ENCODE data around the gene TBC1D12.

Gene TBC1D12

DNA sequence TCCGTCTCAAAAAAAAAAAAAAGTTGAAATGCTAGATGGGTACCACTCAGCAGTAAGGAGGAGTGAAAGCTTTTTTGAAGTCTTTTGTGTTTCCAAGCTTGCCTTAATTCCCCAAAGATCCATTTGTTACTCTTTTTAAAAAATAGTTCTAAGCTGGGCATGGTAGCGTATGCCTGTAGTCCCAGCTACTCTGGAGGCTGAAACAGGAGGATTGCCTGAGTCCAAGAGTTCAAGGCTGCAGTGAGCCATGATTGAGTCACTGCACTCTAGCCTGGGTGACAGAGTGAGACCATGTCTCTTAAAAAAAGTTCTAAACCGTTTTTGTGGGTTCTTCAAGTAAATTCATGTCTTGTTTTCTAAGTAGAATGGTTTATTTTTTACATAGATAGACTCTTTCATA, 5.3 kb downstream of the TBC1D12 start:
- no peak for DNase-seq (ENCODE audit: low spot score)

DNA sequence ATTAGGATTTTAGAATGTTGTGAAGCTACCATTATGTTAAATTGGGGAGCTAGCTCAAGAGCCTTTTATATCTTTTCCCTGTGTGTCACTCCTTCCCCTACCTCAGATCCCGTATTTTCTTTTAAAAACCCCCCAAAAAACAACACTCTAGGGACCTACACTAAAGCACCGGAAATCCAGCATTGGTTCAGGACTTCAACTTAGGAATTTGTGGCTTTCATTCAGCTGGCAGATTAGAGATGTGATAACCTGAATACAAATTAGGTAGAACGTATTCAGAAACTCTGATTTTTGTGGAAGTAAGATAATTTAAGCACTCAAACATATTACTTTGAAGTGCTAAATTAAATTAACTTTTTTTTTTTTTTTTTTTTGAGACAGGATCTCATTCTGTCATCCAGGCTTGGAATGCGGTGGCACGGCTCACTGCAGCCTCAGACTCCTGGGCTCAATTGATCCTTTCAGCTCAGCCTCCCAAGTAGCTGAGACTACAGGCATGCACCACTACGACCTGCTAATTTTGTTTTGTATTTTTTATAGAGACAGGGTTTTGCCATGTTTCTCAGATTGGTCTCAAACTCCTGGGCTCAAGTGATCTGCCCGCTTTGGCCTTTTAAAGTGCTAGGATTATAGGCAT, 6.8 kb downstream of the TBC1D12 start:
- no peak for DNase-seq (ENCODE audit: low spot score)

DNA sequence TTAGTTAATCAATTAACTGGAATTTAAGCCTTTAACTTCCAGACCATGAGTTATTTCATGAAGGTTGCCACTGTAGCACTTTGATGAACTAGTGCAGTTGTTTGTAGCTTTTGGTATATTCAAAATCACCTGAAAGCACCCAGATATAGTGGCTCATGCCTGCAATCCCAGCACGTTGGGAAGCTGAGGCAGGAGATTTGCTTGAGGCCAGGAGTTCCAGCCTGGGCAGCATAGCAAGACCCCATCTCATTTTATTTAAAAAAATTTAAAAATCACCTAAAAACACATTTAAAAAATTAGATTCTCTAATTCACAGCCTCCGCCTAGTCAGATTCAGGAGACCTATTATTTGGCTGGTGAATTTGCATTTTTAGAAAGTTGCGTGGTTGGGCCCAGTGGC, 9.0 kb downstream of the TBC1D12 start:
- DNase-seq (ENCODE audit: low spot score), result no peak

DNA sequence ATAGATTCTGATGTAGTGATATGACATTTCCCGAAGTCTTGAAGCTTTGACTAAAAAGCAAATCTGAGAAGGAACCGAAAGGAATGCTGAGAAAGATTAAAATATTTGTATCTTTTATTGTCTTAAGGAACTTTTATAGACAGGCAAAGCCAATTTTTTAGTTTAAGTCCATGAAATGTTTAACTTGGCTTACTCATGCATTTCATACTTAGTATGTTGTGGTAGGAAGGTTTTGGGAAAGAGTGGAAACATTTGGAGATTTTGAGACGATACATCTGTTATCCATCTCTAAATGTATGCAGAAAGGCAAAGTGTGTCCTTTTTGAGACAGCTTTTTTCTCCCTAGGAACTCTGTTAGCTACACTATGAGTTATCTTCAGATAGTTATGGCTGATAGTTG, 10.1 kb downstream of the TBC1D12 start:
- DNase-seq (ENCODE audit: low spot score), result no peak

DNA sequence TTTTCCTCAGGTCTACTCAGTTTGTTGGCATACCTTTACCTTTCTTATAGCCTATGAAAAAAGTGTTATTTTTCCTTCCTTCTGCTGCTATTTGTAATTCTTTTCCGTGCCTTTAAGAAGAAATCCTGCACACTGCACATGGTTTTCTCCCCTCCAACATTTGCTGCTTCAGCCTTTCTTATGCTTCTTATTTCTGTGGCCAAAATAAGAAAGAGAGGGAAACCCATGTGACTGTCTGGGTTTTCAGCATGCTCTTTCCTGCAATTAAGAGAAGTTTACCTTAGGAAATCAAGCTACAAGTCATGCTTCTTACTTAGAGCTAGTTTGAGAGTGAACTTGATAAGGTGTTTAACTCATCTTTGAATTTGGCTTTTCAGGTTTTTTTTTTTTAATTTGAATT, 11.0 kb downstream of the TBC1D12 start:
- no peak for DNase-seq (ENCODE audit: low spot score)

DNA sequence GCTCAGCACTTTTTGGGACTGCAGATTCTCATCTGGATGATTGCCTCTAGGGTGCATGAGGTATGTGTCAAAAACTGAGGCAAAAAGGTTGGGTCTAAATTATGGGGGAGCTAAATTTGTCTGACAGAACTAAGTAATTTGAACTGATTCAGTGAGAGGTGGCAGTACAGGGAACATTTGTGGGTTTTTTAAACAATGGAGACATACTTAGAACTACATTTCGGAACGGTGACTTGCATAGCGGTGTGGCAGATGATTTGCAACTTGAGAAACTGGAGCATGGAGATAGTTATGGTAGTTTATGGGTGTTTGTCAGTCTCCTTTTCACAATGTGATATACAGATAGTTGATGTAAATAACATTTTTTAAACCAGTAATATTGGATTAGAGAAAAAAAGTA, 14.6 kb downstream of the TBC1D12 start:
- DNase-seq (ENCODE audit: low spot score), result no peak

DNA sequence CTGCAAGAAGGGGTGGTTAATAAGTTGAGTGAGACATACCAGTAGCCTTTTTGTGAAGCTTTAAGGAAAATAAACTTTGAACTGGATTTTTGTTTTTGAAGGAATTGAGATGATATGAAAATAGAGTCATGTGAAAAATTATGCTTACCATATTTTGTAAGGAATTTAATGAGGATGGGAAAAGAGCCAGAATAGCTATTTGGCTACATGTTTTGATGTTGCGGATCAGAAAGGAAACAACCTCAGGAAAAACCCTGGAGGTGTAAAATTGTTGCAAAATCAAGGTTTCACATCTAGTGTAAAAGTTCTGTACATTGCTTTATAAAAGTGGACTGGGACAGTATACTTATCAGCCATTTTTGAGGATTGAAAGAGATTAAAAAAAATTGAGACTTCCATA, 15.0 kb downstream of the TBC1D12 start:
- DNase-seq (ENCODE audit: low spot score), result no peak

DNA sequence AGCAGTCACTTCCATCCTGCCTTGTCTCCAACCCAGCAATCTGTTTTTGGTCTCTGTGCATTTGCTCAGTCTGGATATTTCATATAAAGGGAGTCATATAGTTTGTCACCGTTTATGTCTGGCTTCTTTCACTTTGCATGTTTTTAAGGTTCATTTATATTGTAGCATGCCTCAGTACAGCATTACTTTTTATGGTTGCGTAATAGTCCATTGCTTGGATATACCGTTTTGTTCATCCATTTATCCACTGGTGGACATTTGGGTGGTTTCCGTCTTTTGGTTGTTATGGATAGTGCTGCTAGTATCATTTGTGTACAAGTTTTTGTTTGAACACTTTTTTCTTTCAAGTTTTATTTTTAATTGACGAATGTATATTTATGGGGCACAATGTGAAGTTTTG, 18.2 kb downstream of the TBC1D12 start:
- DNase-seq (ENCODE audit: low spot score), result no peak

DNA sequence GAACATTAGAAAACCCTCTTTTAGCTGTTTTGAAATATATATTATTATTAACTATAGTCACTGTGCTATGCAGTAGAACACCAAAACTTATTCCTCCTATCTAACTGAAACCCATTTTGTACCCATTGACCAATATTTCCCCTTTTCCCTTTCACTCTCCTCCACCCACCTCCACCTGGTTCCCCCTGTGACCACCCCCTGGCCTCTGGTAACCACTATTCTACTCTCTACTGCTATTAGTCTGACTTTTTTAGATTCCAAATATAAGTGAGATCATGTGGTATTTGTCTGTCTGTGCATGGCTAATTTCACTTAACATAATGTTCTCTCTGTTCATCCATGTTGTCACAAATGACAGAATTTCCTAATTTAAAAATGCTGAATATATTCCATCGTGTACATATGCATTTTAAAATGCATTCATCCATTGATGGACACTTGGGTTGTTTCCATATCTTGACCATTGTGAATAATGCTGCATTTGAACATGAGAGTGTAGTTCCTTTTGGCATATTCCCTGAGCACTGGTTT, 18.7 kb downstream of the TBC1D12 start:
- DNase-seq (ENCODE audit: low spot score), result no peak

DNA sequence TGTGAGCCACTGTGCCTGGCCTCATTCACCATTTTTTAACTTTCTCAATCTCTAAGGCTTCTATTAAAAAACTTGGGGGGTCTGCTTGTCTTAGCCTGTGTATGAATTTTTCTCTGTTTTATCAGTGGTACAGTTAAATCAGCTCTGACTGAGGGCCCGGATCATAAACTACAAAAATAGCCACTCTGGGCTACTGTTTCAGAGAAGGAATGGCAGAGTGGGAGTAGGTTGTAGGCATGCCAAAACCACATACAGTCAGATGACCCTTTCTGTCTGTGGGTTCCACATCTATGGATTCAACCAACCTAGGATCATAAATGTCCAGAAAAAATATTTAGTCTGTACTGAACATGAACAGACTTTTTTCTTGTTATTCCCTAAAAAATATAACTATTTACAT, 21.3 kb downstream of the TBC1D12 start:
- no peak for DNase-seq (ENCODE audit: low spot score)

DNA sequence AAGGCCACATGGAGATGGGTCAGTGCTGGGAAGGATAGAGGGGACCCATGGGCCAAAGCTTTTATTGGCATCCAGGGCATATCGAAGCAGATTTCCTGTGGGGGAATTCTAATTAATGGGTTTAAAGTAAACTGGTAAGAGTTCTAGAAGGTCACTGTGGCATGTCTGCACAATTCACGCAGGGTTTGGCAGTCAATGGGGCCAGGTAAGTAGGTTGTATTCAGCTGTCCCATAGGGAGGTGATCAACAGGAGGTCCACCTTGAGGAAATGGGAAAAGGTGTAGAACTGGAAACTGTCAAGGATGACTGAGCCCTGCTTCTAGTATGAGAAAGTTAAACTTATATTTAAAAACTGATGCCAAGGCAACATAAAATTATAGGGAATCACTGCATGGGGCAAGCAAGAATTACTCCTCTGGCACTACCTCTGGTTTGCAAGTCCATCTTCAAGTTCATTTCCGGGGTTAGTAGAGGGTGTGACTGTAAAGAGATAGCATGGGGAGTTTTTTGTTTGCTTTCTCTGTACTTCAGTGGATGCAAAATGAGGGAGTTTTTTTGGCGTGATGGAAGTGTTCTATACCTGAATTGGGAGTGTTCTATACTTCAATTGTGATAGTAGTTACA, 22.5 kb downstream of the TBC1D12 start:
- DNase-seq (ENCODE audit: low spot score), result no peak

DNA sequence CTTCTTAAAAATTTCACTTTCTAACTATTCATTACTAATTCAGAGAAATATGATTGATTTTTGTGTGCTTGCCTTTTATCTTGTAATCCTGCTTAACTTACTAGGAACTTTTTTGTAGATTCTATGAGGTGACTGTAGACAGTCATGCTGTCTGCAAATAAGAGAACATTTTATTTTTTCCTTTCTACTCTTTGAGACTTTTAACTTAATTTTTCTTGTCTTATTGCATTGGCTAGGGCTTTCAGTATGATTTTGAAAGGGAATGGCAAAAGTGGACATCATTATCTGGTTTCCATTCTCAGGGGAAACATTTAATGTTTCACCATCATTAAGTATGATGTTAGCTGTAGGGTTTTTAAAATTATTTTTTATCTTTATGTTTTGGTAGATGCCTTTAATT, 23.6 kb downstream of the TBC1D12 start:
- no peak for DNase-seq (ENCODE audit: low spot score)

DNA sequence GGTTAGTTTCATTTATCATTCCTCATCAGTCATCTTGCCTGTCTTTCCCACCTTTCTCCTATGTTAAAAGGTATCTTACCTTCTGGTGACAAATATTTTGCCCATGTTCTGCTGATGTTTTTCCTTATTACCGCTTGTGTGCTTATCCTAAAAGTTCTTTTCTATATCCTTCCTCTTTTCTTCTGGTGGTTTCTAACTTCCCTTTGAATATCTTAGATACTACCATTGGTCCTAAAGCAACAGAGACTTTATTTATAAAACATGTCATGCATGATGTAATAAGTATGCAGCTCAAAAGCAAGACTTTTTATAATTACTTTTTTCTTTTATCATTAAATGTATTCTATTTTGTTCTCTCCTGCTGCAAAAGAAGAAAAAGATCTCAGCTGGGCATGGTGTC, 24.8 kb downstream of the TBC1D12 start:
- DNase-seq (ENCODE audit: low spot score), result no peak

DNA sequence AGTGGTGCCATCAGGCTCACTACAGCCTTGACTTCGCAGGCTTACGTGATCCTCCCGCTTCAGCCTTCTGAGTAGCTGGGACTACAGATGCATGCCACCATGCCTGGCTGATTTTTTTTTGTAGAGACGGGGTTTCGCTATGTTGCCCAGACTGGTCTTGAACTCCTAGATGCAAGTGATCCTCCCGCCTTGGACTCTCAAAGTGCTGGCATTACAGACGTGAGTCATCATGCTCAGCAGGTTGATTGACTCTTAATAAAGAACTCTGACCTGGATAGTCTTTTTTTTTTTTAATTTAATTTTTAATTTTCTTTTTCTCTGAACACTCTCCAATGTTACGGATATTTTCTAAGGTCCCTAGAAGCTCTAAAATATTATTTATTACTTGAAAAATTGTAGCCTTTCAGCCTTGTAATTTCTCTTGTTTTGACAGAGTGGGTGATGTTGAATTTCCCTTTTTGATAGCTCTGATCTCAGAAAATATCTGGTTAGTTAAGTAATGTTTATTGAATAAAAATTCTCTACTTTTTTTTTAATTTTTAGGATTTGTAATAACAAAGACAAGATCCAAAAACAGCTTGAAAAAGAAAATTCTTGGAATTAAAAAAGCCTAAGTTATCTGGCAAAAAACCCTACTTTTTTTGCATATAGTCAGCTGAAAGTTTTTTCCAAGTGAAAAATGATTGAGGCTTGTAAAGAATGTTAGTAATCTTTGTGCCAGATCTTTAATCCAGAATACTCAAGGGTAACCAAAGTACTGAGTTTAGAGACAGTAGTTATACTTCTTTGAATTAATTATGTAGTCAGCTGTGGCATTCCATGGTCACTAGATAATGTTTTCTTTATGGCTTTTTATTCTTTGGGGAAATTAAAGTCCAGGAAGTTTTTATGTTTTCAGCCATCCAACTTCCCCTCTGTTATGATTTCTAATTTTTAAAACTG, 26.7 kb downstream of the TBC1D12 start:
- no peak for DNase-seq (ENCODE audit: low spot score)

DNA sequence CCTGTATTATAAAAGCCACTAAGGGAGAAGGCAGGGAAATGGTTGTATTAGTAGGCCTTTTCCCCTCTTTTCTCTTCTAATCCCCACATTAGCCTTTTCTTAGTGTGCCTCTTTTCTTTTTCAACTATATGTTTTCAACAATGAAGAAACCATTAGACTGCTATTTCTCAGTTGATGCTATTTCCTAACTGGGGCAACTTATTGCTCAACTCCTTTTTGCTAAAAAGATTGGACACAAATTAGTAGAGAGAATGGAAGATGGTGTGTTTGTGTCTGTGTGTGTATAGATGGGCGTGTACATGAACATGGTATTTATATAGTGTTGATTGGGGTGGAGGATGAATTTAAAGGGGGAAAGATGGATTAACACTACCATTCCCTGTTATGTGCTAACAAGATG, 28.4 kb downstream of the TBC1D12 start:
- no peak for DNase-seq (ENCODE audit: low spot score)

DNA sequence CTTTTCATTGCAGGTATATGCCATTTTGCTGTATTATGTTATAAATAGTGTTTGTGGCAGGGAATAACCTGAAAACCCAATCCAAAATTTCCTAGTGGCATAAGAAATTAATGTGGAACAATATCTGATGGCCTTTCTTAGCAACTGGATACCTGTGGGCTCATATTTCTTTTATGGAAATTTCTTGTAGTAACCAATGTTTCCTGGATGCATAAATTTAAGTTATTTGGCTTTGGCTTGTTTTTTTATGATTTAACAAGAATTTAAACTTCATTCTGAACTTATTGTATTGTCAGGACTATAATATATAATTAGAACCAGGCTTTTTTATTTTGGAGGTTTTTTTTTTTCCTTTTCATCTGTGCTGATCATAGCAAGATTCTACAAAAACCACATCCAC, 30.1 kb downstream of the TBC1D12 start:
- no peak for DNase-seq (ENCODE audit: low spot score)

DNA sequence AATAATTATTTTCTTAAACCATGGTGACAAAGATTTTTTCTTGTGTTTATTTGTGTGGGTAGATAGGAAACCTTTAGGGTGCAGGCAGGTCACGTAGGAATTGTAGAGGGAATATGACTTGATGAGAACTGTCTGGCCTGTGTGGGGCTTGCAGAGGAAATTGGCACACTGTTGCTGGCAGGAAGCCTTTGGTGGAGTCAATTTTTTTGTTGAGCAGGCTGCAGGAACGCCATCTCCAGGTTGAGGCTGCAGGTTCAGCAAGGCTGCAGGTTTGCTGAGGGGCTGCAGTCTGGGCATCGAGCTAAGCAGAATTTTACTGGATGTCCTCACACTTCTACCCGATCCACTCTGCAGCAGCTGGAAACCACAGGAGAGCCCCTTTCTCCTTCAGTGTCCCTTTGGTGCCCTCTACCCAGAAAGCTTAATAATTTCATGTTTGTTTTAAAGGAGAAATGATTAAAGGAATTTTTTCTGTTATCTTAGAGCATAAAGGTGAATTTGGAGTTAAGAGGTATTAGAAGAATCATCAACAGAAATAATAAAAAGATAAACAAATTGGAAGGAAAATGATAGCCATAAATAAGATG, 37.0 kb downstream of the TBC1D12 start:
- DNase-seq (ENCODE audit: low spot score), result no peak

DNA sequence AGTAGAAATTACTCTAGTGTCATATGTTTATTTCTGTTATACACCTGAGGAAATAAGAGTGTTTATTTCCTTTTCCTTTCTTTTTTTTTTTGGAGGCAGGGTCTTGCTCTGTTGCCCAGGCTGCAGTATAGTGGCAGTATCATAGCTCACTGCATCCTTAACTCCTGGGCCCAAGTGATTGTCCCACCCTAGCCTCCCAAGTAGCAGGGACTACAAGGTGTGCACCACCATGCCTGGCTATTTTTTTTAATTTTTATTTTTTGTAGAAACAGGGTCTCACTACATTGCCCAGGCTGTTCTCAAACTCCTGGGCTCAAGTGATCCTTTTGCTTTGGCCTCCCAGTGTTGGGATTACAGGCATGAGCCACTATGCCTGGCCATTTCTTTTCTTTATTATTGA, 37.8 kb downstream of the TBC1D12 start:
- no peak for DNase-seq (ENCODE audit: low spot score)

DNA sequence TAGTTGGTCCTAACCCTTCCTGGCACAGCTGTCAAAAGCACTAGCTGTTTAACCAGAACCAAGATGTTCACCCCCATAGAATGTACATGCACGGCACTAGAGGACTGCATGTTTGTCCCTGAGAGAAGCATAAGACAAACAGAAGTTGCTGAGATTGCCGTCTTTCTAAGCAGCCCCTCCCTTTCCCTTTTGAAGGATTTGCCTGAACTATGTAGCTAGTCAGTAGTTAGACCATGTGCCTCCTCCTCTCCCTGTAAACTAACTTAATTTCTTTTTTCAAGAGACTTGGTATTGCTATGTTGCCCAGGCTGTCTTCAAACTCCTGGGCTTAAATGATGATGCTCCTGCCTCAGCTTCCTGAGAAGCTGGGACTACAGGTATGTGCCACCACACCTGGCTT, 40.7 kb downstream of the TBC1D12 start:
- no peak for DNase-seq (ENCODE audit: low spot score)

DNA sequence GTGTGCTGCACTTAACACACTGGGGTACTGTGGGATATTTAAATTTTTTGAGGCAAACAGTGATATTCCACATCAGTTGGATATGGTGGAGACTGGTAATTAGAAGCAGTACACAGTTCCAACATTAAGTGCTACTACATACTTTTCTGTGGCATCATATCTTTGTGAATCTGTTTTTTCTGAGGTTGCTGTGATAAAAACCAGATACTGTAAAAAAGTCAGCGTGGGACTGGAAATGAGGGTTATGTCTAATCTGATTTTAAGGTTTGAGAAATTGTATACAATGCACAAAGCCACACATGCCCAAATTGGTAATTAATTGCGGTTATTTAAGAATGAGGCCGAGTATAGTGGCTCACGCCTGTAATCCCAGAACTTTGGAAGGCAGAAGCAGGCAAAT, 41.2 kb downstream of the TBC1D12 start:
- DNase-seq (ENCODE audit: low spot score), result no peak

DNA sequence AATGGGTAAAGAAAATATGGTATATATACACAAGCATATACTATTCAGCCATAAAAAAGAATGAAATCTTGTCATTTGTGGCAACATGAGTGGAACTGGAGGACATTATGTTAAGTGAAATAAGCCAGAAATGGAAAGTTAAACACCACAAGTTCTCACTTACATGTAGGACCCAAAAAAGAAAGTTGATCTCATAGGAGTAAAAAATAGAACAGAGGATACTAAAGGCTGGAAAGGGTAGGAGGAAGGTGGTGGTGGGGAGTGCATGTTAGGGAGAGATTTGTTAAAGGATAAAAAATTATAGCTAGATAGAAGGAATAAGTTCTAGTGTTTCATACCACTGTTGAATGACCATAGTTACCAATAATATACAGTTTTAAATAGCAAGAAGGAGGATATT, 48.4 kb downstream of the TBC1D12 start:
- DNase-seq (ENCODE audit: low spot score), result no peak

DNA sequence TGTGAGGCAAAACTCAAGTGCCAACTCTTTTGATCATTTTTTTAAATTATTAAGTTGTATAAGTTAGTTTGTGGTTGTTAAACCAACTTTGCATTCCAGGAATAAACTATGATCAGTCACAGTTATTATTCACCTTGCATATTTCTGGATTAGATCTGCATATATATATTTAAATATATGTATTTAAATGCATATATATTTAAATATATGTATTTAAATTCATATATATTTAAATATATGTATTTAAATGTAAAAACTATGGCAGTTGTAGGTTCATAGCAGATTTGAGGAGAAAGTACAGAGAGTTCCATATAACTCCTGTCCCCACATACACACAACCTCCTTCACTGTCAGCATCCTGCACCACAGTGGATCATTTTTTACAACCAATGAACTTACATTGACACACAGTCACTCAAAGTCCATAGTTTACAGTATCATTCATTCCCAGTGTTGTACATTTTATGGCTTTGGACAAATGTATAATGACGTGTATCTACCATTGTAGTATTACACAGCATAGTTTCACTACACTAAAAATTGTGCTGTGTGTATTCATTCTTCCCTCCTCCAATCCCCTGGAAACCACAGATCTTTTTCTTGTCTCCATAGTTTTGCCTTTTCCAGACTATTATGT, 49.7 kb downstream of the TBC1D12 start:
- DNase-seq (ENCODE audit: low spot score), result no peak
